ENCODE results near the gene SPAG17. TPM values are rescaled to one million over a fixed set of nuclear protein-coding genes. Genes with fewer than 3 reads are reported as not detected.

Gene SPAG17
- total RNA-seq, 1 experiment from 2014 or later, result 0.33 TPM

- no peaks in the 10 kb centered on the region for H3K36me3 Mint-ChIP-seq (ENCODE audit: insufficient read depth, unreplicated experiment)
- intact Hi-C loops (cut with micrococcal nuclease; ENCODE audit: unreplicated experiment), result no loop called here
- TF ChIP-seq CTCF (IDR thresholded peaks at IDR 0.05; ENCODE audit: unreplicated experiment), result no peak
- CTCF ChIA-PET, result no interaction called here
- H3K27ac Mint-ChIP-seq (ENCODE audit: unreplicated experiment), result no peak overlapping the region
- no peaks in the 10 kb centered on the region for H3K9me3 Mint-ChIP-seq (ENCODE audit: low read depth, unreplicated experiment)
- DNase-seq, result no peak
- no TSS peak for BruUV-seq (replicated peaks)
- H3K4me3 Mint-ChIP-seq (ENCODE audit: low read depth, unreplicated experiment), result no peak overlapping the region
- H3K4me1 Mint-ChIP-seq (ENCODE audit: low read depth, unreplicated experiment), result no peaks in the 10 kb centered on the region
- no peaks in the 10 kb centered on the region for H3K27me3 Mint-ChIP-seq (ENCODE audit: unreplicated experiment)
Observed at GRCh38 chr1:117976381-117976780, 208.6 kb downstream of the SPAG17 start.

DNA sequence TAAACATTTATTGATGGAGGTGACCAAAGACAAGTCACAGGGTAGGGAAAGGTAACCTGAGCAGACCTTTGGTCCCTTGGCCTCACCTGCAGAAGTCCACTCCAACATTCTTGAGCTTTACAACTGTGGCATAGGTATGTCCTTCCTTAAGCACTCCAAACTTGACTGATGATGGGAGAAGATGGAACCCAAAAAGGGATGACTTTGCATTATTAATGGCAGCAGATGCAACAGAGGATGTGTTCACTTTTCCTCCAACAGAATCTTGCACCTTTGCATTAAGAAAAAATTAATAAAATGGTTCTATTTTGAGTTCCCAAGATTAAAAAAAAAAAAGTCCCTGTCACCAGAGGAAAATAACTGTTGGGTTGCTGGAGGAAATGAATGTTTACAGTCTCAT, 213.3 kb downstream of the SPAG17 start:
- Mint-ChIP-seq H3K9me3 (ENCODE audit: low read depth, unreplicated experiment) (no peaks in the 10 kb centered on the region), H3K4me1 (ENCODE audit: low read depth, unreplicated experiment) (no peaks in the 10 kb centered on the region), H3K27me3 (ENCODE audit: unreplicated experiment) (no peaks in the 10 kb centered on the region), H3K36me3 (ENCODE audit: insufficient read depth, unreplicated experiment) (no peaks in the 10 kb centered on the region), H3K27ac (ENCODE audit: unreplicated experiment) (no peak overlapping the region), H3K4me3 (ENCODE audit: low read depth, unreplicated experiment) (no peak overlapping the region)
- CTCF ChIA-PET, result no interaction called here
- DNase-seq, result no peak
- intact Hi-C loops (cut with micrococcal nuclease; ENCODE audit: unreplicated experiment), result no loop called here
- no peak for TF ChIP-seq CTCF (IDR thresholded peaks at IDR 0.05; ENCODE audit: unreplicated experiment)
- no TSS peak for BruUV-seq (replicated peaks)

DNA sequence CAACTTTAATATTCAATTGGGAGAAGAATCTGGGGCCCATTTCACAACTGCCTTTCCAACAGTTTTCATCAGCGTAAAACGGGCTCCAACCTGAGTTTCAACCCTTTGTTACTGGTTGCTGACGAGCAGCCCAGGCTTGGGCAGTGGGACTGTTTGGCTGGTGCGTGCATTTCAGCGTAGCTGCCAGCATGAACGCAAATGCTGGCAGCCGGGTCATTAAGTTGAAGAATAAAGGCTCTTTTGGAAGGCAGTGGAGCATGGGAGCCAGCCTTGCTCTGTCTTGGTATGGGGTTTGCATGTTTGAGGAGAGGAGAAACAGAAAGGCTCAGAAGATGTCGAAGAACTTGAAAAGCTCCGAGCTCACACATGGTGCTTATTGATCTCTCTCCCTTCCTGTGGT, 214.8 kb downstream of the SPAG17 start:
- DNase-seq, result no peak
- no TSS peak for BruUV-seq (replicated peaks)
- CTCF ChIA-PET, result no interaction called here
- H3K4me3 Mint-ChIP-seq (ENCODE audit: low read depth, unreplicated experiment), result no peak overlapping the region
- intact Hi-C loops (cut with micrococcal nuclease; ENCODE audit: unreplicated experiment), result no loop called here
- no peaks in the 10 kb centered on the region for H3K9me3 Mint-ChIP-seq (ENCODE audit: low read depth, unreplicated experiment)
- H3K4me1 Mint-ChIP-seq (ENCODE audit: low read depth, unreplicated experiment), result no peaks in the 10 kb centered on the region
- no peak for TF ChIP-seq CTCF (IDR thresholded peaks at IDR 0.05; ENCODE audit: unreplicated experiment)
- H3K27ac Mint-ChIP-seq (ENCODE audit: unreplicated experiment), result no peak overlapping the region
- H3K36me3 Mint-ChIP-seq (ENCODE audit: insufficient read depth, unreplicated experiment), result no peaks in the 10 kb centered on the region
- H3K27me3 Mint-ChIP-seq (ENCODE audit: unreplicated experiment), result no peaks in the 10 kb centered on the region

- TF ChIP-seq CTCF (IDR thresholded peaks at IDR 0.05; ENCODE audit: unreplicated experiment), result no peak
- CTCF ChIA-PET, result interaction anchor here (0.6 kb wide), 1 partner anchor 1541 kb away, joined by 3 read pairs; no protein-coding TSS in a partner anchor
- no peak for DNase-seq
- BruUV-seq (replicated peaks), result no TSS peak
- H3K27me3 Mint-ChIP-seq (ENCODE audit: unreplicated experiment), result no peaks in the 10 kb centered on the region
- intact Hi-C loops (cut with micrococcal nuclease; ENCODE audit: unreplicated experiment), result no loop called here
- no peak overlapping the region for H3K27ac Mint-ChIP-seq (ENCODE audit: unreplicated experiment)
- H3K4me1 Mint-ChIP-seq (ENCODE audit: low read depth, unreplicated experiment), result no peaks in the 10 kb centered on the region
- no peaks in the 10 kb centered on the region for H3K36me3 Mint-ChIP-seq (ENCODE audit: insufficient read depth, unreplicated experiment)
- H3K4me3 Mint-ChIP-seq (ENCODE audit: low read depth, unreplicated experiment), result no peak overlapping the region
- no peaks in the 10 kb centered on the region for H3K9me3 Mint-ChIP-seq (ENCODE audit: low read depth, unreplicated experiment)
Observed at GRCh38 chr1:117967881-117968280, 217.1 kb downstream of the SPAG17 start.
